Measurements from ENCODE around the gene MAS1L.

The MAS1L gene

DNA sequence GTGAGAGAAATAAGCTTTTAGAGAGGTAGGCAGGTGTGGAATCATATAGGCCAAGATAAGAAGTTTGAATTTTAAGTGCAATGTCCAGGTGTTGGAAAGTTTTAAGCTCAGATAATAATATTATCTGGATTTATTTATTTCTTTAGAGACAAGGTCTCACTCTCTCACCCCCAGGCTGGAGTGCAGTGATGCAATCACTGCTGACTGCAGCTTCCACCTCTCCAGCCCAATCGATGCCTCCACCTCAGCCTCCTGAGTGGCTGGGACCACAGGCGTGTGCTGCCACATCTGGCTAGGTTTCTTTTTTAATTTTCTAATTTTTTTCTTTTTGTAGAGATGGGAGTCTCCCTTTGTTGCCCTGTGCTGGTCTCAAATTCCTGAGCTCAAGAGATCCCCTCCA lies 5.5 kb upstream of the MAS1L start:
- POLR2A ChIA-PET = no interaction called here
- TF ChIP-seq, protein P1, sequence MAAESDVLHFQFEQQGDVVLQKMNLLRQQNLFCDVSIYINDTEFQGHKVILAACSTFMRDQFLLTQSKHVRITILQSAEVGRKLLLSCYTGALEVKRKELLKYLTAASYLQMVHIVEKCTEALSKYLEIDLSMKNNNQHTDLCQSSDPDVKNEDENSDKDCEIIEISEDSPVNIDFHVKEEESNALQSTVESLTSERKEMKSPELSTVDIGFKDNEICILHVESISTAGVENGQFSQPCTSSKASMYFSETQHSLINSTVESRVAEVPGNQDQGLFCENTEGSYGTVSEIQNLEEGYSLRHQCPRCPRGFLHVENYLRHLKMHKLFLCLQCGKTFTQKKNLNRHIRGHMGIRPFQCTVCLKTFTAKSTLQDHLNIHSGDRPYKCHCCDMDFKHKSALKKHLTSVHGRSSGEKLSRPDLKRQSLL (tag by site-specific recombination; IDR thresholded peaks at IDR 0.05) = no peak
- TF ChIP-seq, protein P2, sequence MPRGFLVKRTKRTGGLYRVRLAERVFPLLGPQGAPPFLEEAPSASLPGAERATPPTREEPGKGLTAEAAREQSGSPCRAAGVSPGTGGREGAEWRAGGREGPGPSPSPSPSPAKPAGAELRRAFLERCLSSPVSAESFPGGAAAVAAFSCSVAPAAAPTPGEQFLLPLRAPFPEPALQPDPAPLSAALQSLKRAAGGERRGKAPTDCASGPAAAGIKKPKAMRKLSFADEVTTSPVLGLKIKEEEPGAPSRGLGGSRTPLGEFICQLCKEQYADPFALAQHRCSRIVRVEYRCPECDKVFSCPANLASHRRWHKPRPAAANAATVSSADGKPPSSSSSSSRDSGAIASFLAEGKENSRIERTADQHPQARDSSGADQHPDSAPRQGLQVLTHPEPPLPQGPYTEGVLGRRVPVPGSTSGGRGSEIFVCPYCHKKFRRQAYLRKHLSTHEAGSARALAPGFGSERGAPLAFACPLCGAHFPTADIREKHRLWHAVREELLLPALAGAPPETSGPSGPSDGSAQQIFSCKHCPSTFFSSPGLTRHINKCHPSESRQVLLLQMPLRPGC (tag by site-specific recombination; IDR thresholded peaks at IDR 0.05) = no peak
- no peak for TF ChIP-seq ZNF311 (tag by site-specific recombination; IDR thresholded peaks at IDR 0.05; ENCODE audit: borderline replicate concordance)
- no peak for TF ChIP-seq SP3 (tag by site-specific recombination; IDR thresholded peaks at IDR 0.05)
- TF ChIP-seq, protein P3, sequence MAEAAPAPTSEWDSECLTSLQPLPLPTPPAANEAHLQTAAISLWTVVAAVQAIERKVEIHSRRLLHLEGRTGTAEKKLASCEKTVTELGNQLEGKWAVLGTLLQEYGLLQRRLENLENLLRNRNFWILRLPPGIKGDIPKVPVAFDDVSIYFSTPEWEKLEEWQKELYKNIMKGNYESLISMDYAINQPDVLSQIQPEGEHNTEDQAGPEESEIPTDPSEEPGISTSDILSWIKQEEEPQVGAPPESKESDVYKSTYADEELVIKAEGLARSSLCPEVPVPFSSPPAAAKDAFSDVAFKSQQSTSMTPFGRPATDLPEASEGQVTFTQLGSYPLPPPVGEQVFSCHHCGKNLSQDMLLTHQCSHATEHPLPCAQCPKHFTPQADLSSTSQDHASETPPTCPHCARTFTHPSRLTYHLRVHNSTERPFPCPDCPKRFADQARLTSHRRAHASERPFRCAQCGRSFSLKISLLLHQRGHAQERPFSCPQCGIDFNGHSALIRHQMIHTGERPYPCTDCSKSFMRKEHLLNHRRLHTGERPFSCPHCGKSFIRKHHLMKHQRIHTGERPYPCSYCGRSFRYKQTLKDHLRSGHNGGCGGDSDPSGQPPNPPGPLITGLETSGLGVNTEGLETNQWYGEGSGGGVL (tag by site-specific recombination; IDR thresholded peaks at IDR 0.05) = no peak
- no peak for TF ChIP-seq ZNF571 (tag by site-specific recombination; IDR thresholded peaks at IDR 0.05)
- TF ChIP-seq KLF10 (tag by site-specific recombination; IDR thresholded peaks at IDR 0.05) = no peak
- TF ChIP-seq TCF7L2 (IDR thresholded peaks at IDR 0.05; ENCODE audit: borderline replicate concordance, low read depth, low read length) = no peak
- no peak for TF ChIP-seq ZNF266 (tag by site-specific recombination; IDR thresholded peaks at IDR 0.05; ENCODE audit: low read depth)
- no peak for TF ChIP-seq ZNF624 (tag by site-specific recombination; IDR thresholded peaks at IDR 0.05)
- TF ChIP-seq ZNF248 (tag by site-specific recombination; IDR thresholded peaks at IDR 0.05) = no peak
- TF ChIP-seq, protein P4, sequence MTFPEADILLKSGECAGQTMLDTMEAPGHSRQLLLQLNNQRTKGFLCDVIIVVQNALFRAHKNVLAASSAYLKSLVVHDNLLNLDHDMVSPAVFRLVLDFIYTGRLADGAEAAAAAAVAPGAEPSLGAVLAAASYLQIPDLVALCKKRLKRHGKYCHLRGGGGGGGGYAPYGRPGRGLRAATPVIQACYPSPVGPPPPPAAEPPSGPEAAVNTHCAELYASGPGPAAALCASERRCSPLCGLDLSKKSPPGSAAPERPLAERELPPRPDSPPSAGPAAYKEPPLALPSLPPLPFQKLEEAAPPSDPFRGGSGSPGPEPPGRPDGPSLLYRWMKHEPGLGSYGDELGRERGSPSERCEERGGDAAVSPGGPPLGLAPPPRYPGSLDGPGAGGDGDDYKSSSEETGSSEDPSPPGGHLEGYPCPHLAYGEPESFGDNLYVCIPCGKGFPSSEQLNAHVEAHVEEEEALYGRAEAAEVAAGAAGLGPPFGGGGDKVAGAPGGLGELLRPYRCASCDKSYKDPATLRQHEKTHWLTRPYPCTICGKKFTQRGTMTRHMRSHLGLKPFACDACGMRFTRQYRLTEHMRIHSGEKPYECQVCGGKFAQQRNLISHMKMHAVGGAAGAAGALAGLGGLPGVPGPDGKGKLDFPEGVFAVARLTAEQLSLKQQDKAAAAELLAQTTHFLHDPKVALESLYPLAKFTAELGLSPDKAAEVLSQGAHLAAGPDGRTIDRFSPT (tag by site-specific recombination; IDR thresholded peaks at IDR 0.05) = no peak
- no peak for TF ChIP-seq ZNF354C (tag by site-specific recombination; IDR thresholded peaks at IDR 0.05; ENCODE audit: borderline replicate concordance, low read depth)
- no peak for TF ChIP-seq KLF8 (tag by site-specific recombination; IDR thresholded peaks at IDR 0.05)
- TF ChIP-seq ZNF433 (tag by site-specific recombination; IDR thresholded peaks at IDR 0.05; ENCODE audit: low read depth) = no peak
- TF ChIP-seq, protein P5, sequence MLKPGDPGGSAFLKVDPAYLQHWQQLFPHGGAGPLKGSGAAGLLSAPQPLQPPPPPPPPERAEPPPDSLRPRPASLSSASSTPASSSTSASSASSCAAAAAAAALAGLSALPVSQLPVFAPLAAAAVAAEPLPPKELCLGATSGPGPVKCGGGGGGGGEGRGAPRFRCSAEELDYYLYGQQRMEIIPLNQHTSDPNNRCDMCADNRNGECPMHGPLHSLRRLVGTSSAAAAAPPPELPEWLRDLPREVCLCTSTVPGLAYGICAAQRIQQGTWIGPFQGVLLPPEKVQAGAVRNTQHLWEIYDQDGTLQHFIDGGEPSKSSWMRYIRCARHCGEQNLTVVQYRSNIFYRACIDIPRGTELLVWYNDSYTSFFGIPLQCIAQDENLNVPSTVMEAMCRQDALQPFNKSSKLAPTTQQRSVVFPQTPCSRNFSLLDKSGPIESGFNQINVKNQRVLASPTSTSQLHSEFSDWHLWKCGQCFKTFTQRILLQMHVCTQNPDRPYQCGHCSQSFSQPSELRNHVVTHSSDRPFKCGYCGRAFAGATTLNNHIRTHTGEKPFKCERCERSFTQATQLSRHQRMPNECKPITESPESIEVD (tag by site-specific recombination; IDR thresholded peaks at IDR 0.05) = no peak
- no peak for TF ChIP-seq ZNF544 (tag by site-specific recombination; IDR thresholded peaks at IDR 0.05)
- no peak for TF ChIP-seq ZNF2 (tag by site-specific recombination; IDR thresholded peaks at IDR 0.05)
- TF ChIP-seq, protein P6, sequence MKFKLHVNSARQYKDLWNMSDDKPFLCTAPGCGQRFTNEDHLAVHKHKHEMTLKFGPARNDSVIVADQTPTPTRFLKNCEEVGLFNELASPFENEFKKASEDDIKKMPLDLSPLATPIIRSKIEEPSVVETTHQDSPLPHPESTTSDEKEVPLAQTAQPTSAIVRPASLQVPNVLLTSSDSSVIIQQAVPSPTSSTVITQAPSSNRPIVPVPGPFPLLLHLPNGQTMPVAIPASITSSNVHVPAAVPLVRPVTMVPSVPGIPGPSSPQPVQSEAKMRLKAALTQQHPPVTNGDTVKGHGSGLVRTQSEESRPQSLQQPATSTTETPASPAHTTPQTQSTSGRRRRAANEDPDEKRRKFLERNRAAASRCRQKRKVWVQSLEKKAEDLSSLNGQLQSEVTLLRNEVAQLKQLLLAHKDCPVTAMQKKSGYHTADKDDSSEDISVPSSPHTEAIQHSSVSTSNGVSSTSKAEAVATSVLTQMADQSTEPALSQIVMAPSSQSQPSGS (tag by site-specific recombination; IDR thresholded peaks at IDR 0.05; ENCODE audit: low read depth) = no peak
- TF ChIP-seq MEIS1 (CRISPR knock-in tag; IDR thresholded peaks at IDR 0.05; ENCODE audit: borderline replicate concordance) = no peak
- no peak overlapping the region for H3K27ac ChIP-seq (ENCODE audit: extremely low read depth, low read depth, low read length)
- H3K9me3 ChIP-seq (ENCODE audit: control insufficient read depth, insufficient read depth, low read depth, low read length) = no peaks in the 10 kb centered on the region
- no peak overlapping the region for H3K4me3 ChIP-seq (ENCODE audit: low read depth, low read length)
- no peaks in the 10 kb centered on the region for H3K36me3 ChIP-seq (ENCODE audit: control insufficient read depth in 2 of 2, insufficient read depth in 1 of 2, low read length in 2 of 2)
- CTCF ChIA-PET = interaction anchor here (0.6 to 1.5 kb wide), 4 partner anchors 18 to 291 kb away, joined by 3 read pairs; no protein-coding TSS in a partner anchor
- no peaks in the 10 kb centered on the region for H3K4me1 ChIP-seq (ENCODE audit: control insufficient read depth, insufficient read depth, low read length)
